ENCODE results near the gene CCDC57. TPM values are rescaled to one million over a fixed set of nuclear protein-coding genes. Genes with fewer than 3 reads are reported as not detected.
A peak's percentile ranks its signal among the peaks of the same experiment; 100 is the strongest.

The CCDC57 gene
- total RNA-seq, 2 experiments from 2014 or later: 70.2 to 73.9 TPM

- Mint-ChIP-seq H3K27me3 (no peaks in the 10 kb centered on the region), H3K27ac (no peak overlapping the region), H3K4me3 (no peak overlapping the region), H3K9me3 (ENCODE audit: low read depth) (no peaks in the 10 kb centered on the region), H3K4me1 (peaks cover 9% of the 10 kb centered on the region), H3K36me3 (no peaks in the 10 kb centered on the region)
- DNase-seq (no peak), ATAC-seq (no peak)
- CTCF ChIA-PET: interaction anchor here (1.4 kb wide), 1 partner anchor 15 kb away, joined by 3 read pairs; the partner anchor contains the start of gene FASN
These were observed 99.2 kb downstream of the CCDC57 start for GRCh38 chr17:82113422-82113821.

DNA sequence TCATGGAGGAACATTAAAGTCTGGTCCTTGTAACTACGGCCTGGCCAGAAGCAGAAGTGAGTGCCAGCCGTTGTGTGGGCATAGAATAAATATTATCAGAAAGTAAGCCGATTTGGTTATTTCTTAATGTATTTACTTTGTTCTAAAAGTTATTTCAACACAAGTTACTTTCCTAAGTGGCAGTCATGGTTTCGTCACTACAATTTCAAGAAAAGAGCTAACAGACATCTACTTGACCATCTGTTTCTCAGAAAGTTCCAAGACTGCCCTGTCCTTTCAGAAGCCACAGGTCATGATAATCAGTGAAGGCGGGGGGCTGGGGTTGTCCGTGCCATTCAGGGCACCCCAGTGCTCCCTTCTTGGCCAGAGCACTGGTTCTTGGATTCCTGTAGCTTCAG lies 99.7 kb downstream of the CCDC57 start:
- Mint-ChIP-seq H3K36me3 (no peaks in the 10 kb centered on the region), H3K27me3 (no peaks in the 10 kb centered on the region), H3K4me1 (peaks cover 9% of the 10 kb centered on the region), H3K9me3 (ENCODE audit: low read depth) (no peaks in the 10 kb centered on the region), H3K4me3 (no peak overlapping the region), H3K27ac (no peak overlapping the region)
- no peak for DNase-seq
- no peak for ATAC-seq
- CTCF ChIA-PET: interaction anchor here (0.9 to 1.4 kb wide), 2 partner anchors 15 to 48 kb away, joined by 3 to 4 read pairs; partner anchors contain the start of gene FASN

DNA sequence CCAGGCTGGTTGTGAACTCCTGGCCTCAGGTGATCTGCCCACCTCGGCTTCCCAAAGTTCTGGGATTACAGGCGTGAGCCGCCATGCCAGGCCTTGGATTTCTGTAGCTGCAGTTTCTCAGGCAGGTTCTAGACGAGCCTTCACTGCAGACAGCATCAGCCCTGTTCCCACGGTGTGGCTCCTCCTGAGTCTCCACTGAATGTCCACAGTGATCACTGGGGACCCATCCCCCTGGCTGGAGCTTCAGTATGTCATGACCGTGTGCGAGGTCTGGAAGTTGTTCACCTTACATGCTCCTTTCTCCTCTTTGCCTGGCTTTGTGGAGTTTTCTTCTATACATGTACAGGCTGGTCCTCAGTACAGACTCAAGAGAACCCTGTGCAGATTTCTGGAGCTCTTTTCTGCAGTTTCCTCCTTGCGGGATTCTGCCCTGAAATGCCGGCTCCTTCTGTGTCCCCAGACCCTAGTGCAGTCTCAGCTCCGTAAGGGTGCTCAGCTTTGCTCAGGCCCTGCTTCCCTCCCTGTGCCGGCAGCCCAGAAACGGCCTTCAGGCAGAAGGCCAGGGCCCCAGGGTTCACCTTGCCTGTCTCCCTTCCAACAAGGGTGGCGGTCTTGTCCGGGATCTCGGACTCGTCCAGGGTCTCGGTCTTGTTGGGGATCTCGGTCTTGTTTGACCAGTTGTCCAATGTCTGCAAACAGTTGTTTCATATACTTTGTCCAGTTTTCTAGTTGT lies 100.3 kb downstream of the CCDC57 start:
- Mint-ChIP-seq H3K4me1 (peaks cover 9% of the 10 kb centered on the region), H3K9me3 (ENCODE audit: low read depth) (no peaks in the 10 kb centered on the region), H3K36me3 (no peaks in the 10 kb centered on the region), H3K27me3 (no peaks in the 10 kb centered on the region), H3K27ac (no peak overlapping the region), H3K4me3 (no peak overlapping the region)
- no peak for ATAC-seq
- CTCF ChIA-PET: interaction anchor here (0.7 to 0.9 kb wide), 2 partner anchors 42 to 48 kb away, joined by 3 to 4 read pairs; no protein-coding TSS in a partner anchor
- DNase-seq: no peak

DNA sequence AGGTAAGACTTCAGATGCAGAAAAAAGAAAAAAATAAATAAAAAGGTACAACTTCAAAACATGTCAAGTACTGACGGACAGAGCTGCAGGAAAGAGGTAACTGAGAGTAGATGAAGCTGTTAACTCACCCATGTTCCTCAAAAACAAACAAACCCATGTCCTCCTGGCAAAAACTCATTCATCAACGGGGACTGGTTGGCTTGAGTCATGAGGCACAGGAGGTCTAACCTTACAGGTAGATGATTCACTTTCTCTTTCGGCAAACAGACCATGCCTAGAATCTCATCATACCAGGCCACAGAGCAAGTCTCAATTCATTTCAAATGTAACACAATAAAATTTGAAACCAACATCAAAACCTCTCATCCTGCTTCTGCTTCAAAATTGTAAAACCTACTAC lies 102.3 kb downstream of the CCDC57 start:
- H3K36me3 Mint-ChIP-seq: no peaks in the 10 kb centered on the region
- no peak overlapping the region for H3K4me3 Mint-ChIP-seq
- H3K4me1 Mint-ChIP-seq: peaks cover 25% of the 10 kb centered on the region
- ATAC-seq (peak; percentile 22), DNase-seq (peak; percentile 43)
- H3K27me3 Mint-ChIP-seq: no peaks in the 10 kb centered on the region
- no peaks in the 10 kb centered on the region for H3K9me3 Mint-ChIP-seq (ENCODE audit: low read depth)
- CTCF ChIA-PET: interaction anchor here (1.4 kb wide), 1 partner anchor 12 kb away, joined by 5 read pairs; no protein-coding TSS in a partner anchor
- peak overlapping the region; percentile 39 for H3K27ac Mint-ChIP-seq

DNA sequence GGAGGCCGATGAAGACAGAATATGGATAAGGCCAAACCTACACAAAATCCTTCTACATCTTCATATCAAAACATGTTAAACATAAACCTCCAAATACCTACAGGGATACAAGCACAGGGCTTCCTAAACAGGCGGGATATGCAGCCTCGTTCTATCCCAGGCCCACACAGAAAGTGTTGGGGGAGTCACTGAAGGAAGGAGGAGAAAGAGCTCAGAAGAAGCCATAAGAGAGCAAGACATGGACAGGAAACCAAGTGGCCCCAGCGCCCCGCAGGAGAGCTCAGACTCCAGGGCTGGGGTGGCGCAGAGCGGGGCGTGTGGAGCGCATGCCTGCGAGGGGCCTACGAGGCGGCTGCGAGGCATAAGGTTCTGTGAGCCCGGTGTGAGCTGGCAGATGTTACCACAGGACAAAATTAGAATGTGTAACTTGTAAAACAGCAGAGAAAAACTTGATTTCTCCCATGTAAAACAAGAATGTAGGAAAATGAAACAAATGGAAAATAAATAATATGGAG lies 103.6 kb downstream of the CCDC57 start:
- Mint-ChIP-seq H3K27ac (no peak overlapping the region), H3K4me3 (no peak overlapping the region), H3K9me3 (ENCODE audit: low read depth) (no peaks in the 10 kb centered on the region), H3K36me3 (no peaks in the 10 kb centered on the region), H3K27me3 (no peaks in the 10 kb centered on the region), H3K4me1 (peaks cover 29% of the 10 kb centered on the region)
- CTCF ChIA-PET: interaction anchor here (1.1 to 1.4 kb wide), 3 partner anchors 45 to 89 kb away, joined by 3 to 4 read pairs (median 4); partner anchors contain the start of gene CENPX
- ATAC-seq (no peak), DNase-seq (no peak)

DNA sequence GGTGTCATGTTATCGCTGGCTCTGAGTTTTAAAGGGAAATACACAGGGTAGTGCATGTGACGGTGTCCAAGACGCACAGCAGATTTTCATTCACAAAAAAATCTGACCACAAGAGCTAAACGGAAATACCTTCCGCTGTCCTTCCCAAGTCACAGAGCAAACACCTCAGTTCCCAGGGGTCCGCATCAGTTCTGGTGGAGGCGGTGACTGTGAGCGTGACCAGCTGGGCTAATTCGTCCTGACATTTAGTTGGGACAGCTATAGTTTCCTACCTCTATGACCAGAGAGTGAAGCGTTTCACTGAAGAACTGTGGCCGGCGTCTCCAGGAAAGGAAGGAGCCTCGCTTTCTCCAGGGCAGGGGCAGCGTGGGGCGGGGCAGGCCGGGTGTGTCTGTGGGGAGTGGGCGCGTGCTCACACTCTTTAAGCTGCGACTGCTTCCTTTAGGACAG lies 104.1 kb downstream of the CCDC57 start:
- H3K4me1 Mint-ChIP-seq: peaks cover 29% of the 10 kb centered on the region

GRCh38 chr17:82108038-82108437 lies 104.6 kb downstream of the CCDC57 start:
- DNase-seq (no peak), ATAC-seq (no peak)
- H3K4me1 Mint-ChIP-seq: peaks cover 29% of the 10 kb centered on the region
- H3K27ac Mint-ChIP-seq: no peak overlapping the region
- CTCF ChIA-PET: interaction anchor here (1.2 to 2.5 kb wide), 4 partner anchors 10 to 86 kb away, joined by 4 to 14 read pairs (median 8); partner anchors contain the start of genes CENPX and FASN
- H3K9me3 Mint-ChIP-seq (ENCODE audit: low read depth): no peaks in the 10 kb centered on the region
- H3K4me3 Mint-ChIP-seq: no peak overlapping the region
- no peaks in the 10 kb centered on the region for H3K36me3 Mint-ChIP-seq
- H3K27me3 Mint-ChIP-seq: no peaks in the 10 kb centered on the region

More for the DNA sequence above, 104.1 kb downstream of the CCDC57 start:
- CTCF ChIA-PET: interaction anchor here (1.1 to 1.4 kb wide), 3 partner anchors 46 to 89 kb away, joined by 3 to 4 read pairs (median 4); partner anchors contain the start of gene CENPX
- no peak overlapping the region for H3K4me3 Mint-ChIP-seq
- DNase-seq: no peak
- no peak overlapping the region for H3K27ac Mint-ChIP-seq
- no peaks in the 10 kb centered on the region for H3K27me3 Mint-ChIP-seq
- ATAC-seq: no peak
- H3K9me3 Mint-ChIP-seq (ENCODE audit: low read depth): no peaks in the 10 kb centered on the region
- no peaks in the 10 kb centered on the region for H3K36me3 Mint-ChIP-seq

GRCh38 chr17:82107341-82107860 lies 105.2 kb downstream of the CCDC57 start:
- Mint-ChIP-seq H3K4me3 (no peak overlapping the region), H3K27me3 (no peaks in the 10 kb centered on the region), H3K4me1 (peaks cover 29% of the 10 kb centered on the region), H3K9me3 (ENCODE audit: low read depth) (no peaks in the 10 kb centered on the region), H3K27ac (peak overlapping the region; percentile 24), H3K36me3 (no peaks in the 10 kb centered on the region)
- ATAC-seq: no peak
- CTCF ChIA-PET: interaction anchor here (1.2 to 2.5 kb wide), 6 partner anchors 9 to 147 kb away, joined by 3 to 14 read pairs (median 10); partner anchors contain the start of genes DCXR, FASN and NOTUM
- DNase-seq: peak; percentile 46

- Mint-ChIP-seq H3K27me3 (no peaks in the 10 kb centered on the region), H3K4me1 (peaks cover 29% of the 10 kb centered on the region)
- ATAC-seq: no peak
These were observed 105.8 kb downstream of the CCDC57 start for GRCh38 chr17:82106688-82107305.

GRCh38 chr17:82105882-82106687 lies 106.6 kb downstream of the CCDC57 start:
- Mint-ChIP-seq H3K27ac (peak overlapping the region; percentile 93), H3K36me3 (no peaks in the 10 kb centered on the region), H3K9me3 (ENCODE audit: low read depth) (no peaks in the 10 kb centered on the region), H3K27me3 (no peaks in the 10 kb centered on the region), H3K4me3 (peak overlapping the region; percentile 80), H3K4me1 (peaks cover 29% of the 10 kb centered on the region)
- CTCF ChIA-PET: interaction anchor here (0.7 to 2.5 kb wide), 16 partner anchors 8 to 146 kb away, joined by 3 to 14 read pairs (median 6); partner anchors contain the start of genes CENPX, DCXR, DUS1L and FASN
- ATAC-seq (peak; percentile 92), DNase-seq (peak; percentile 82)

More at GRCh38 chr17:82106688-82107305, 105.8 kb downstream of the CCDC57 start:
- Mint-ChIP-seq H3K27ac (peak overlapping the region; percentile 93), H3K36me3 (no peaks in the 10 kb centered on the region), H3K9me3 (ENCODE audit: low read depth) (no peaks in the 10 kb centered on the region), H3K4me3 (peak overlapping the region; percentile 80)
- CTCF ChIA-PET: interaction anchor here (1.0 to 2.5 kb wide), 14 partner anchors 8 to 147 kb away, joined by 3 to 14 read pairs (median 6); partner anchors contain the start of genes CENPX, DCXR, DUS1L and FASN
- no peak for DNase-seq

- H3K9me3 Mint-ChIP-seq (ENCODE audit: low read depth): no peaks in the 10 kb centered on the region
- peak overlapping the region; percentile 80 for H3K4me3 Mint-ChIP-seq
- peak overlapping the region; percentile 93 for H3K27ac Mint-ChIP-seq
- DNase-seq (peak; percentile 40), ATAC-seq (no peak)
- peaks cover 29% of the 10 kb centered on the region for H3K4me1 Mint-ChIP-seq
- no peaks in the 10 kb centered on the region for H3K36me3 Mint-ChIP-seq
- CTCF ChIA-PET: interaction anchor here (0.7 to 2.5 kb wide), 14 partner anchors 7 to 146 kb away, joined by 3 to 14 read pairs (median 6); partner anchors contain the start of genes DCXR, DUS1L, FASN and NOTUM
- no peaks in the 10 kb centered on the region for H3K27me3 Mint-ChIP-seq
These were observed 107.2 kb downstream of the CCDC57 start for GRCh38 chr17:82105417-82105881.

DNA sequence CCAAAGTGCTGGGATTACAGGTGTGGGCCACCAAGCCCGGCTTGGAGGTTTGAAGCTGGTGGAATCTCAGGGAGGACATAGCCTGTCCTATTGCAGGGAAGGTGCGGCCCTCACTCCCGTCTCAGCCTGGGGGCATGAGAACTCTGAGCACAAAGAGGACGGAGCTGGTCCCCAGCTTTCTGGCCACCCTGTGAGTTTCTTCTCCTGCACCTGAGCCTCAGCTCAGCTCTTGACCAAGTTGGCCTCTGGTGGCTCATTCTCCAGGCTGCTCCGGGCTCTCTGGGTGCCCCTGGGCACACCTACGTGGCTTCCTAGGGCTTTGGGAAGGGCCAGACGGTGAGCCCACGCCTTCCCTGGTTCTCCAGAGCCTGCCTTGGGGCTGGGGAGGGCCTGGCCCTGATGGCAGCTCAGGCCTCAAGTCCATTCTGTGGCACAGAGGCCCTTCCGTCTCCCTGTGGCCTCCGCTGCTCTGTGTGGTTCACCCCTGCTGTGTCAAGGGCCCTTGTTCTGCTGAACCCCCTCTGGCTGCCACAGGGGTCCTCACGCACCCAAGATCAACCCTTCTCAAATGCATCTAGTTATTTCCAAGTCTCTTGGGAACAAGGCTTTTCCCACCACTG lies 107.7 kb downstream of the CCDC57 start:
- Mint-ChIP-seq H3K27ac (peak overlapping the region; percentile 93), H3K36me3 (no peaks in the 10 kb centered on the region), H3K4me1 (peaks cover 25% of the 10 kb centered on the region), H3K27me3 (no peaks in the 10 kb centered on the region), H3K9me3 (ENCODE audit: low read depth) (no peaks in the 10 kb centered on the region), H3K4me3 (peak overlapping the region; percentile 80)
- no peak for ATAC-seq
- CTCF ChIA-PET: interaction anchor here (1.6 to 2.5 kb wide), 5 partner anchors 75 to 131 kb away, joined by 3 to 13 read pairs (median 5); no protein-coding TSS in a partner anchor
- DNase-seq: peak; percentile 37

All from activated CD8-positive, alpha-beta memory T cell treated with anti-CD3 and anti-CD28 coated beads, Interleukin-2, amount 10 ng/mL, durations not matched to agents 7 days and 5 days (primary cell).